ENCODE data around the gene GOLGA6C.
A peak's percentile ranks its signal among the peaks of the same experiment; 100 is the strongest.
"Not testable (repeated sequence)": the region's sequence is repeated elsewhere in the genome, so short reads cannot be mapped to it uniquely, and the experiment has no call there.

GOLGA6C gene

DNA sequence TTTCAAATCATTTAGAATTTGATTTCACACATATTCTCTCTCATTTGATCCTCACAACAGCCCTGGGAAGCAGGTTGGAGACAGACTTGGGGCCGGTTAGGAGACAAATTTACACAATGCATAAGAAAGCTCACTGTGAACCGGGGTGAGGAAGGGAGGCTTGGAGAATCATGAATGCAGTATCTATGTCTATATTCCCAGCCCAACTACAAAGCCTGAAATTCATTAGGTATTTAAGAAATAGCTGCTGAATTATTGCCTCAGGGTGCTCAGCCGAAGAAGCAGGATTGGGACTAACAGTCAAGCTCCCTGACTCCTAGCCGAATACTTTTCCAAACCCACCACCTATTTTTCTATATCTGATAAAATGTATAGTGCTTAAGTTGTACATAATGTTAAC, 8.4 kb upstream of the GOLGA6C start:
- no peak for DNase-seq (ENCODE audit: low read depth)
- no peak overlapping the region for H3K4me3 ChIP-seq (replicated peaks; ENCODE audit: low read depth, low read length)
- TF ChIP-seq CTCF (IDR thresholded peaks at IDR 0.05; ENCODE audit: low read length, missing control alignments): no peak

DNA sequence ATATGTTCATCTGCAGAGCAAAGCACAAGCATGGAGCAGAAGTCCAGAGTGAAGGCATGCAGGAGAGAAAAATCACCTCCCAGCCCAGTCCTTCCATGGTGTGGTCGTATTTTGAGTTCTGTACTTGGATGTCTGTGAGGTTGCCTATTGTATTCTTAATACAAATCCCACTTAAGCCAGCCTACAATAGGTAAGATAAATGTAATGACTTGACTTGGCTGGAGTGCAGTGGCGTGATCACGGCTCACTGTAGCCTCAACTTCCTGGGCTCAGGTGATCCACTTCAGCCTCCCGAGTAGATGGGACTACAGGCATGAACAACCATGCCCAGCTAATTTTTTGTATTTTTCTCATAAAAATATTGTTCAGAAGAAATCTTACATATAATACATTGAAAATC, 6.8 kb upstream of the GOLGA6C start:
- not testable (repeated sequence) for DNase-seq (ENCODE audit: low read depth); H3K4me3 ChIP-seq (replicated peaks; ENCODE audit: low read depth, low read length)

DNA sequence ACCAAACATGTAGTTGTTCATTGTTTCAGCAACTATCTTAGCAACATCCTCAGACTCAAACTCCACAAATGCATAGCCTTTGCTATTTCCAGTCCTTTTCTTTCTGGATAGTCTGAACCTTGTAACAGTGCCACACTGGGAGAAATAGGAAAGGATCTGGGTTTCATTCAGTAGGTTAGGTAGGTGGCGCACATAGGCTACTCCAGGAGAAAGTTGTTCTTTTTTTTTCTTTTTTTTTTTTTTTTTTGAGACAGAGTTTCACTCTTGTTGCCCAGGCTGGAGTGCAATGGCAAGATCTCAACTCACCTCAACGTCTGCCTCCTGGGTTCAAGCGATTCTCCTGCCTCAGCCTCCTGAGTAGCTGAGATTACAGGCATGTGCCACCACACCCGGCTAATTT, 5.8 kb upstream of the GOLGA6C start:
- not testable (repeated sequence) for H3K4me3 ChIP-seq (replicated peaks; ENCODE audit: low read depth, low read length)

GRCh38 chr15:75258620-75259343, 648 bp downstream of the GOLGA6C start:
- not testable (repeated sequence) for DNase-seq (ENCODE audit: low read depth); H3K4me3 ChIP-seq (replicated peaks; ENCODE audit: low read depth, low read length)

More for the DNA sequence above, 5.8 kb upstream of the GOLGA6C start:
- not testable (repeated sequence) for DNase-seq (ENCODE audit: low read depth)

DNA sequence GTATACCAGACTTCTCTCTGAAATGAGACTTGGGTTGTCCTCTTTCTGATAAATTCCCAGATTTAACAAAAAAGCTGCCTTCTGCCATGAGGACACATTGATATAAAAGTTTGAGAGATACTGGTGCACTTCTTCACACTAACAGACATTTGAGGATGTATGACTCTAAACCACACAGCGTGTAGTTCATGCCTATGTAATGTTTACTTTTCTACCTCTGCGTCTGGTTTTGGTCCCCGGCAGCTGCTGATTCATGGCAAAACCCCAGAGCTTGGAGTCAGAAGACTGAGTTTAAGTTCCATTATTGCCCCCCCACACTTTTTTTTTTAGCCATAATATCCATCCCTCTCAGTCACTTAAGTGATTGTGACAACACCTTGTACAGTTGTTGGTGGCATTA, 1.7 kb downstream of the GOLGA6C start:
- not testable (repeated sequence) for DNase-seq (ENCODE audit: low read depth); H3K4me3 ChIP-seq (replicated peaks; ENCODE audit: low read depth, low read length)

GRCh38 chr15:75273751-75274359, 15.7 kb downstream of the GOLGA6C start:
- H3K4me3 ChIP-seq (replicated peaks; ENCODE audit: low read depth, low read length): not testable (repeated sequence)

GRCh38 chr15:75274509-75275107, 16.5 kb downstream of the GOLGA6C start:
- DNase-seq (ENCODE audit: low read depth): peak; percentile 46
- TF ChIP-seq CTCF (IDR thresholded peaks at IDR 0.05; ENCODE audit: low read length, missing control alignments): peak; percentile 35
- H3K4me3 ChIP-seq (replicated peaks; ENCODE audit: low read depth, low read length): not testable (repeated sequence)

More at GRCh38 chr15:75273751-75274359, 15.7 kb downstream of the GOLGA6C start:
- DNase-seq (ENCODE audit: low read depth): not testable (repeated sequence)

- not testable (repeated sequence) for H3K4me3 ChIP-seq (replicated peaks; ENCODE audit: low read depth, low read length); DNase-seq (ENCODE audit: low read depth)
Observed at GRCh38 chr15:75275617-75276016, 17.5 kb downstream of the GOLGA6C start.

GRCh38 chr15:75278497-75278896, 20.4 kb downstream of the GOLGA6C start:
- not testable (repeated sequence) for H3K4me3 ChIP-seq (replicated peaks; ENCODE audit: low read depth, low read length); DNase-seq (ENCODE audit: low read depth)

- not testable (repeated sequence) for DNase-seq (ENCODE audit: low read depth); H3K4me3 ChIP-seq (replicated peaks; ENCODE audit: low read depth, low read length)
Observed at GRCh38 chr15:75282572-75282971, 24.4 kb downstream of the GOLGA6C start, which contains the start of gene GOLGA6D. TSS of gene GOLGA6D (plus strand) at chr15:75282835. CDS start at chr15:75282876, 41 bp downstream.

- not testable (repeated sequence) for H3K4me3 ChIP-seq (replicated peaks; ENCODE audit: low read depth, low read length); DNase-seq (ENCODE audit: low read depth)
Observed at GRCh38 chr15:75284152-75284551, 26.0 kb downstream of the GOLGA6C start.

DNA sequence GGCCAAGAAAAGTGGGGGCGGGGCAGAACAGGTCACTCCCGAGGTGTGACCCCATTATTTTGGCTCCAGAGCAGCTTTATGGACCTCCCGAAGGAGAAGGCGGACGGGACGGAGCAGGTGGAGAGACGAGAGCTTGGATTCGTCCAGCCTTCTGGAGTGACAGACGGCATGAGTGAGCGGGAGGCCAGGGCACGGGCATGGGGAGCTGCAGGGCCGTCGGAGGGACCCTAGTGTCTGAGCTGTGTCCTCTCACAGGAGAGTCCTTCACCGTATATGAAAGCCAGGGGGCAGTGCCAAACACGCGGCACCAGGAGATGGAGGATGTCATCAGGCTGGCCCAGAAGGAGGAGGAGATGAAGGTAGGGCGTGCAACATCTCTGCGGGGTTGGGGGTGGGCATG, 35.5 kb downstream of the GOLGA6C start:
- DNase-seq (ENCODE audit: low read depth); H3K4me3 ChIP-seq (replicated peaks; ENCODE audit: low read depth, low read length): not testable (repeated sequence)

- H3K4me3 ChIP-seq (replicated peaks; ENCODE audit: low read depth, low read length); DNase-seq (ENCODE audit: low read depth): not testable (repeated sequence)
Observed at GRCh38 chr15:75298541-75299310, 40.6 kb downstream of the GOLGA6C start.

Measured in fibroblast of pulmonary artery (primary cell).